HUDEP-2 (cell line): ENCODE results near the gene LRGUK.
"Not testable (repeated sequence)": the region's sequence is repeated elsewhere in the genome, so short reads cannot be mapped to it uniquely, and the experiment has no call there.

ENCODE experiments used
- DNase-seq, 76 experiments: peaks; one replicate each; lab custom pipeline; 2025; ENCODE audit not compliant: unreplicated experiment in 76 of 76; lab: John Stamatoyannopoulos, UW

LRGUK gene

GRCh38 chr7:134220236-134220635, 93.1 kb downstream of the LRGUK start:
- no peak for DNase-seq

GRCh38 chr7:134231296-134231695, 104.2 kb downstream of the LRGUK start:
- DNase-seq, result not testable (repeated sequence)

- DNase-seq, result no peak
These were observed 107.1 kb downstream of the LRGUK start for GRCh38 chr7:134234216-134234615.

GRCh38 chr7:134245253-134245652, 118.1 kb downstream of the LRGUK start:
- no peak for DNase-seq

- DNase-seq, result no peak
These were observed 119.2 kb downstream of the LRGUK start for GRCh38 chr7:134246347-134246746.

GRCh38 chr7:134246761-134247160, 119.6 kb downstream of the LRGUK start:
- no peak for DNase-seq

- no peak for DNase-seq
These were observed 121.1 kb downstream of the LRGUK start for GRCh38 chr7:134248196-134248595.

- DNase-seq, result no peak
These were observed 127.2 kb downstream of the LRGUK start for GRCh38 chr7:134254311-134254710.

- DNase-seq, result no peak
These were observed 128.7 kb downstream of the LRGUK start for GRCh38 chr7:134255814-134256213.

- DNase-seq, result no peak
These were observed 135.2 kb downstream of the LRGUK start for GRCh38 chr7:134262322-134262721.

- DNase-seq, result no peak
These were observed 149.8 kb downstream of the LRGUK start for GRCh38 chr7:134276951-134277350.

- DNase-seq, result no peak
These were observed 151.5 kb downstream of the LRGUK start for GRCh38 chr7:134278502-134279153.

GRCh38 chr7:134279336-134279735, 152.2 kb downstream of the LRGUK start:
- no peak for DNase-seq

- no peak for DNase-seq
These were observed 152.8 kb downstream of the LRGUK start for GRCh38 chr7:134279898-134280297.

- DNase-seq, result no peak
These were observed 153.4 kb downstream of the LRGUK start for GRCh38 chr7:134280508-134280907.

- no peak for DNase-seq
These were observed 156.9 kb downstream of the LRGUK start for GRCh38 chr7:134284011-134284410.

- no peak for DNase-seq
These were observed 157.8 kb downstream of the LRGUK start for GRCh38 chr7:134284952-134285351.

GRCh38 chr7:134287916-134288659, 160.9 kb downstream of the LRGUK start:
- DNase-seq, result no peak

GRCh38 chr7:134289423-134289822, 162.3 kb downstream of the LRGUK start:
- no peak for DNase-seq

GRCh38 chr7:134289841-134290240, 162.7 kb downstream of the LRGUK start:
- DNase-seq, result no peak

- DNase-seq, result no peak
These were observed 163.1 kb downstream of the LRGUK start for GRCh38 chr7:134290286-134290685.

GRCh38 chr7:134293002-134293740, 166.0 kb downstream of the LRGUK start:
- DNase-seq, result no peak
